ENCODE data around the gene DNM1.

Gene DNM1

DNA sequence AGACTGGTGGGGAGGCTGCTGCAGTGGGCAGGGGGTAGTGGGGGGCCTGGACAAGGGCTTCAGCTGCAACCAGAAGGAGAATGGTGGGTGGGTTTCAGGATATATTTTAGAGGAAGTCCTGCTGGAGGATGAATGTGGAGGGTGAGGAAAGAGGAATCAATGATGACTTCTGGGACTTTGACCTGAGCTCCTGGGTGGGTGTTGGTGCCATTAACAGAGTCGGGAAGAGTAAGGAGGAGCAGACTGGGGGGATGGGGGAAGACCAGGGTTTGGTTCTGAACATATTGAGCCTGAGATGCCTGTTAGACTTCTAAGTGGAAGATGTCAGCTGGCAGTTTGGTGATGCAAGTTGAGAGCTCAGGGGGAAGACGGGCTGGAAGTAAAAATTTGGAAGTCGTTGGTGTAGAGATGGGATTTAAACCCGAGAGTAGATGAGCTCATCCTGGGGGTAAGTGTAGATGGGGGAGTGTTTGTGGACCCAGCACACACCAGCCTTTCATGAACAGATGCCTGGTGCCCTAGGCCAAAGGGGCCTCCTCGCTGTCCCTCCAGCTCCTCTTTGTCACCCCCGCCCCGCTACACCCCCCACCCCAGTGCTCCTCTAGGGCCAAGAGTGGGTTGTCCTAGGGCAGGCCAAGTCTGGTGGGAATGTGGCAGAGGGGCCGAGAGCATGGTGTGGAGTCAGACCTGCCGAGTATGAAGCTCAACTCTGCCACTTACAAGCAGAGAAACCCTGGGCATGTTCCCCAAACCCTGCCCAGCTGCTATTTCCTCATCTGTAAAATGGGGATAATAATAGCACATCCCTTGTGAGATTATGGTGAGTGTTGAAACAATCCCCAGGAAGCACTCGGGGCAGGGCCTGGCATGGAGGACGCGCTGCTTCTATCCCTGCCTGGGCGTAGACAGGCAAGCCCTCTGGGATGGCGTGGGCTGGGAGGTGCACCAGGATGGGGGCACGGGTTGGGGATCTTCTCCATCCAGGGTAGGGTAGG is 4.0 kb downstream of the DNM1 start:
- TF ChIP-seq GATA3 (IDR thresholded peaks at IDR 0.05; ENCODE audit: low read depth, low read length) (no peak), GATA2 (IDR thresholded peaks at IDR 0.05; ENCODE audit: low read depth, low read length) (no peak)

- TF ChIP-seq GATA3 (IDR thresholded peaks at IDR 0.05; ENCODE audit: low read depth, low read length) (no peak), GATA2 (IDR thresholded peaks at IDR 0.05; ENCODE audit: low read depth, low read length) (no peak)
Observed at GRCh38 chr9:128208386-128208785, 5.2 kb downstream of the DNM1 start.

DNA sequence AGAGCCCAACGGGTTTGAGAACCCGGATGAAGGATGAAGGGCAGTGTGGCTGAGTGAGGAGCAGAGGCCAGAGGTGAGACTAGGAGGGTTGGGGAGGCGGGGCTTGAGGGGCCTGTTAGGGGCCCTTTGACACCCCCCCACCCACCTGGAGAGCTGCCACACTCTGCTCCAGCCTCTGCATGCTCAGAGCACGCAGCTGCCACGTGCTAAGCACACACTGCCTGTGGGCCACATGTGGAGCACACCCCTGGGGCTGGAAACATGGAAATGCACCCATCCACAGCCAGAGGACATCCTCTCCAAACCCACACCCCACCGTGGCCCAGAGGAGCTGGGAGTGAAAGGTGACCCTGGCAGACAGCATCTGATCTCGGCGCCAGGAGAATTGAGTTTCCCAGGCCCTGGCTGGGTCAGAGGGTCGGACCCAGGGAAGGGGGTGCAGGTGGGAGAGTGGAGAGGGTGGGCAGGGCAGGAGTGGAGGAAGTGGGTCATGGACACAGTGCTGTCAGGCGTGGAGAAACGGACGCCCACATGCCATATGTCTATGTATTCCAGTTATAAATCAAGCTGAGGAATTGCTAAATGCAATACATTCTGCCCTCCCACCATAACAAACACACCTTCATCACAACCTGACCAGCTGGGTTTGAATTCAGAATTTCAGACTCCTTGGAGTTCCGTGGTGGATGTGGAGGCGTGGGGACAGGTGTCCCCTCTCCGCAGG is 5.9 kb downstream of the DNM1 start:
- TF ChIP-seq GATA2 (IDR thresholded peaks at IDR 0.05; ENCODE audit: low read depth, low read length) = no peak
- TF ChIP-seq GATA3 (IDR thresholded peaks at IDR 0.05; ENCODE audit: low read depth, low read length) = no peak

DNA sequence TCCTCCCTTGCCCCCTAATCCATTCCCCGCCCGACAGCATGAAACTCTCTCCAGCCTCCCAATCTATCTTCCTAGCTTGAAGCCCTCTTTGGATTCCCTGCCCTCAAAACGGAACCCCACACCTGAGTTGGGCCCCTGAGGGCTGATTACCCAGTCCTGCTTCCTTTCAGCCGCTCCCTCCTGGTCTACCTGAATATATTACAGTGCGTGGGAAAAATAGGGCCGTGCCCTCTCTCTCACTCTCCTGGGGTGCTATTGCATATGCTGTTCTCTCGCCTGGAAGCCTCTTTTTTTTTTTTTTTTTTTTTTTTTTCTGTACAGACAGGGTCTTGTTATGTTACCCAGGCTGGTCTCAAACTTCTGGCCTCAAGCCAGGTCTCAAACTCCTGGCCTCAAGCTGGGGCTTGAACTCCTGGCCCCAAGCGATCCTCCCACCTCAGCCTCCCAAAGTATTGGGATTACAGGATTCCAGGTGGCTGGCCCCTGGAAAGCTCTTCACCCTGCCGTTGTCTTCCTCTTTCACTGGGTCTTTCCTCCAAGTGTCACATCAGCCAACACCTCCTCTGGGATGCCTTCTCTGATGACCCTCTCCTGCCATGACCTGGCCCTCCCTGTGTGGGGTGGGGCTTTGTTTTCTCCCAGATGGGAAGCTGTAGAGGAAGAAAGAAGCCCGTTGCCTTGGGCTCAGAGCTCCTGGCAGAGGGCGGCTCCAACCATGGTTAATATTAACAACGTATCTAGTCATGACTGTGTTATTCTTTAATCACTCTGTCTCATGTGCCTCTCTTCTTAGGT is 8.2 kb downstream of the DNM1 start:
- TF ChIP-seq GATA3 (IDR thresholded peaks at IDR 0.05; ENCODE audit: low read depth, low read length) (no peak), GATA2 (IDR thresholded peaks at IDR 0.05; ENCODE audit: low read depth, low read length) (no peak)

DNA sequence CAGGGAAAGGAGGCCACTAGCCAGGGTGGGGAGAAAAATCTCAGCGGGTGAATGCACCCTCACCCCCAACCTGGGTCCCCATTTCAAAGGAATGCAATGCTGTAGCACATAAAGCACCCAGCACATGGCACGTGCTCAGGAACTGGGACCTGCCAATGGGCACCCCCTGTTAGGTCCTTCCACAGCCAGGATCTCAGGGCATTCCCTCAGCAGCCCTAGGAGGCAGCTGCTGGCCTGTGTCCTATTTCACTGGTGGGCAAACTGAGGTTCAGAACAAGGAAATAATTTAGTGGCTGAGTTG is 8.8 kb downstream of the DNM1 start:
- TF ChIP-seq GATA2 (IDR thresholded peaks at IDR 0.05; ENCODE audit: low read depth, low read length) (no peak), GATA3 (IDR thresholded peaks at IDR 0.05; ENCODE audit: low read depth, low read length) (no peak)

GRCh38 chr9:128213746-128214497 is 10.7 kb downstream of the DNM1 start:
- TF ChIP-seq GATA2 (IDR thresholded peaks at IDR 0.05; ENCODE audit: low read depth, low read length) (no peak), GATA3 (IDR thresholded peaks at IDR 0.05; ENCODE audit: low read depth, low read length) (no peak)

GRCh38 chr9:128214571-128215490 is 11.7 kb downstream of the DNM1 start:
- no peak for TF ChIP-seq GATA3 (IDR thresholded peaks at IDR 0.05; ENCODE audit: low read depth, low read length)

DNA sequence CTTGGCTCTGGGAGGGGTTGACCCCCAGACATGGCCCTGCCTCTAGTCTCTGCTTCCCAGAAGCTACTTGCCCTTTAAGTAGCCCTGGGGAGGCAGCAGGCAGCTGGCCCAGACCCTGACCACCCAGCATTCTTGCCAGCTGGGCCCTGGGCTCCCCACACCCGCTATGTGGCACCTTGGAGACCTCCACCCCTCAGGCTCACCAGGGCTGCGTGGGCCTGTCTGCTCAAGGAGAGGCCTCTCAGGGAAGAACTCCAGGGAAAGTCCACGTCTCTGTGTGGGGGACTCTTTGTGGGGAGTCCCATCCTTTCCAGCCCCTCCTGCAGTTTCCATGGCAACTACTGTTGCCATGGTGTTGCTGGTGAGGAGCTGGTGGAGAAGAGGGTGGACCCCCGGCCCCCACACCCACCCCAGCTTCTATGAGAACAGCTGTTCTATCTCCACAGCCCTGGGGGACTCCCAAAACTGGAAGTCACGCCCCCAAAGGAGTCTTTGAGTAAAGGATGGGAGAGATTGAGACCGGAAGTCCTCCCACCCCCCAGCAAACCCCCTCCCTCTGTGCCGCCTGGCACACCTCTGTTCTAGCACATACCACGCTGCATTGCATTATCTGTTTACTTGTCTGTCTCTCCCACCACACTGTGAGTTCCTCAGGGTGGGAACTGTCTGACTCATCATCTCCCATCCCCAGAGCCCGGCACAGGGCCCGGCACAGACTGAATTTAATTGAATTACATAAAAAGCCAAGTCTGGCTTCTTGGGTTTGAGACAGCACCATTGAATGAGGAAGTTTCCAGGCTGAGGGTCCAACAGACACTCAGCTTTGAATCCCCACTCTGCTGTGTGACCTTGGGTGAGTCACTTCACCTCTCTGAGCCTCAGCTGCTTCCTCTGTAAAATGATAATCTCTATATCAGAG is 12.6 kb downstream of the DNM1 start:
- TF ChIP-seq GATA2 (IDR thresholded peaks at IDR 0.05; ENCODE audit: low read depth, low read length) (no peak), GATA3 (IDR thresholded peaks at IDR 0.05; ENCODE audit: low read depth, low read length) (no peak)

GRCh38 chr9:128216781-128217553 is 13.8 kb downstream of the DNM1 start:
- no peak for TF ChIP-seq GATA2 (IDR thresholded peaks at IDR 0.05; ENCODE audit: low read depth, low read length)
- no peak for TF ChIP-seq GATA3 (IDR thresholded peaks at IDR 0.05; ENCODE audit: low read depth, low read length)

DNA sequence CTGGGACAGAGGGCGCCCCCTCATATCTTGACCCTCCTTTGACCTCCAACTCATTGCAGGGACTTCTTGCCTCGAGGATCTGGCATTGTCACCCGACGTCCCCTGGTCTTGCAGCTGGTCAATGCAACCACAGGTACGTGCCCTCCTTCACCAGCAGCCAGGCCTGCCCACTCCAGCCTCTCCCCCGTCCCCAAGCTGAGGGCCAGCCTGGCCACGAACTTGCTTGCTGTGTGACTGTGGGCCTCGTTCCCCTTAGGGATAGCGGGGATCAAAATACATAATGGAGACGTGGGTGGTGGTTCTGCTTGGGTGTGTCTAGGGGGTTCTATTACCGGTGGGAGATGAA is 15.0 kb downstream of the DNM1 start:
- TF ChIP-seq GATA2 (IDR thresholded peaks at IDR 0.05; ENCODE audit: low read depth, low read length) (no peak), GATA3 (IDR thresholded peaks at IDR 0.05; ENCODE audit: low read depth, low read length) (no peak)
